Limb (tissue), 2 donors: ENCODE results near the gene ADAMTS1.
A peak's percentile ranks its signal among the peaks of the same experiment; 100 is the strongest.
"Not testable (repeated sequence)": the region's sequence is repeated elsewhere in the genome, so short reads cannot be mapped to it uniquely, and the experiment has no call there.

ENCODE experiments used
- DNase-seq, 2 donors: peaks; one replicate each; pipeline ENCODE4 v3.0.0-alpha.2; 2016; ENCODE audit errors: extremely low spot score in 2 of 2

The ADAMTS1 gene

GRCh38 chr21:26845066-26845758 is at the start of gene ADAMTS1:
ADAMTS1 (minus strand) TSS chr21:26845409; CDS start chr21:26844954, 455 bp downstream.
- DNase-seq, result peak; percentile 92 to 96

GRCh38 chr21:26892151-26892550 is 46.9 kb upstream of the ADAMTS1 start:
- no peak for DNase-seq

GRCh38 chr21:26888931-26889330 is 43.7 kb upstream of the ADAMTS1 start:
- no peak for DNase-seq

- no peak for DNase-seq
Measured at GRCh38 chr21:26888256-26888655, 43.0 kb upstream of the ADAMTS1 start.

- no peak for DNase-seq
Measured at GRCh38 chr21:26887251-26887650, 42.0 kb upstream of the ADAMTS1 start.

GRCh38 chr21:26884436-26884835 is 39.2 kb upstream of the ADAMTS1 start:
- DNase-seq, result no peak

GRCh38 chr21:26883768-26884167 is 38.6 kb upstream of the ADAMTS1 start:
- no peak for DNase-seq

GRCh38 chr21:26881504-26882228 is 36.5 kb upstream of the ADAMTS1 start:
- DNase-seq, result peak in 1 of 2 donors; percentile 43

- peak in 1 of 2 donors; percentile 50 for DNase-seq
Measured at GRCh38 chr21:26877018-26877417, 31.8 kb upstream of the ADAMTS1 start.

- DNase-seq, result no peak
Measured at GRCh38 chr21:26874347-26874746, 29.1 kb upstream of the ADAMTS1 start.

GRCh38 chr21:26865857-26866256 is 20.6 kb upstream of the ADAMTS1 start:
- no peak for DNase-seq

- DNase-seq, result not testable (repeated sequence)
Measured at GRCh38 chr21:26856871-26857350, 11.7 kb upstream of the ADAMTS1 start.

GRCh38 chr21:26854695-26855094 is 9.5 kb upstream of the ADAMTS1 start:
- DNase-seq, result not testable (repeated sequence)

- no peak for DNase-seq
Measured at GRCh38 chr21:26852423-26852822, 7.2 kb upstream of the ADAMTS1 start.

- no peak for DNase-seq
Measured at GRCh38 chr21:26851109-26851944, 6.1 kb upstream of the ADAMTS1 start.

- peak in 1 of 2 donors; percentile 73 for DNase-seq
Measured at GRCh38 chr21:26850116-26850643, 5.0 kb upstream of the ADAMTS1 start.

- peak in 1 of 2 donors; percentile 75 for DNase-seq
Measured at GRCh38 chr21:26849428-26850115, 4.4 kb upstream of the ADAMTS1 start.

- peak in 1 of 2 donors; percentile 43 for DNase-seq
Measured at GRCh38 chr21:26847921-26848320, 2.7 kb upstream of the ADAMTS1 start.

- DNase-seq, result no peak
Measured at GRCh38 chr21:26847002-26847401, 1.8 kb upstream of the ADAMTS1 start.

- peak; percentile 86 to 89 for DNase-seq
Measured at GRCh38 chr21:26846036-26846931, 1.1 kb upstream of the ADAMTS1 start.
